Neutrophil (primary cell): ENCODE measurements around the gene PDCD1.

Experiments used
- H3K27ac ChIP-seq: fragments of 200-600 bp; sonication (generic); 2 replicates; pipeline ENCODE4 v1.5.1; 2016; ENCODE audit warnings: mild to moderate bottlenecking, moderate library complexity
- H3K27me3 ChIP-seq: fragments of 200-600 bp; sonication (generic); 2 replicates; pipeline ENCODE4 v1.6.0; 2016; ENCODE audit warnings: mild to moderate bottlenecking
- H3K36me3 ChIP-seq: fragments of 200-600 bp; sonication (generic); 2 replicates; pipeline ENCODE4 v1.5.1; 2017
- H3K4me1 ChIP-seq, 2 experiments: fragments of 200-600 bp in 1 of 2; sonication (generic) in 1 of 2; 1 replicate in 1 of 2; 2 replicates in 1 of 2; pipeline versions ENCODE4 v1.5.1 to v1.6.1; 2013 to 2016; ENCODE audit warnings: low read depth in 1 of 2, low read length in 1 of 2, mild to moderate bottlenecking in 1 of 2, moderate library complexity in 1 of 2; ENCODE audit not compliant: control insufficient read depth in 1 of 2, insufficient read depth in 1 of 2
- H3K4me3 ChIP-seq, 2 experiments: fragments of 200-600 bp in 1 of 2; sonication (generic) in 1 of 2; 1 replicate in 1 of 2; 2 replicates in 1 of 2; pipeline ENCODE4 v1.5.1; 2013 to 2016; ENCODE audit warnings: low read depth in 1 of 2, low read length in 1 of 2, mild to moderate bottlenecking in 1 of 2, moderate library complexity in 1 of 2
- H3K9me3 ChIP-seq: fragments of 200-600 bp; sonication (generic); 2 replicates; pipeline ENCODE4 v1.5.1; 2016
- TF ChIP-seq, protein P1 (sequence below): fragments of 200-600 bp; sonication (generic); IDR thresholded peaks from 2 replicates; pipeline ENCODE4 v1.5.1; 2016; ENCODE audit warnings: antibody characterized with exemption

PDCD1 gene

DNA sequence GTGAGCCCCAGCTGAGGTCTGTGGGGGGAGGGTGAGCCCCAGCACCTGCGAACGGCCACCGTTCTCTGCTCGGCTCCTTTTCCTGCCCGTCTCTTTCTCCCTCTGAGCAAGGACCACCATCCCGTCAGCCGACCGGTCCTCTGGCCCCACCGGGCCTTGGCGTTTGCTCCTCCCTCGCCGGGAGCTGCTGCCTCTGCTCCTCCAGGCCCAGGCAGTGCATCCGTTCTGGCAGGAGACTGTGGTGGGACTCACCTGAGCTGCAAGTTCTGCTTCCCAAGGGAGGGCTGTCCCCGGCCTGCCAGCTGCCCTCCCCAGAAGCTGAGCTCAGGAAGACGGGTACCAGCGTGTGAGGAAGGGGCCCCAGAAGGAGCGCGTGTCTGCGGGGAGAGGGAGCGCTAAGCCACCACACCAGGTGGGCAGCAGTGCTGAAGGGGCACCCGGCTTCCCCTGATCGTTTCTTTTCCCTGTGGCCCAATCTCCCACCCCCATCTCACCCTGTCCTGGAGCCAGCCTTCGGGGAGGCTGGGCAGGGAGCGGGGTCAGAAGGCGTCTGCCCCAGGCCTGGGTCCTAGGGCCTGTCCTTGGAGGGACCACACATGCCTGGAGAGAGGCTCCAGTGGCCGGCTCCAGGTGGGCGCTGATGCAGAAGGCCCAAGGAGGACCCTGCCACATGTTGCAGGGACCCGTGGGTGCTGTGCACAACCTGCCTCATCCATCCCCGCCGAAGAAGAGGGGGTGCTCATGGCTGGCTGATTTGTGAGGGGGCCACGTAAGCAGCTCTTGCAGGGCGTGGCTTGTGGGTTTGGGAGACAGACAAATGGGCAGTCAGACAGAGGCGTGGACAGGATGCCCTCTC lies 8.3 kb upstream of the PDCD1 start:
- TF ChIP-seq, protein P1, sequence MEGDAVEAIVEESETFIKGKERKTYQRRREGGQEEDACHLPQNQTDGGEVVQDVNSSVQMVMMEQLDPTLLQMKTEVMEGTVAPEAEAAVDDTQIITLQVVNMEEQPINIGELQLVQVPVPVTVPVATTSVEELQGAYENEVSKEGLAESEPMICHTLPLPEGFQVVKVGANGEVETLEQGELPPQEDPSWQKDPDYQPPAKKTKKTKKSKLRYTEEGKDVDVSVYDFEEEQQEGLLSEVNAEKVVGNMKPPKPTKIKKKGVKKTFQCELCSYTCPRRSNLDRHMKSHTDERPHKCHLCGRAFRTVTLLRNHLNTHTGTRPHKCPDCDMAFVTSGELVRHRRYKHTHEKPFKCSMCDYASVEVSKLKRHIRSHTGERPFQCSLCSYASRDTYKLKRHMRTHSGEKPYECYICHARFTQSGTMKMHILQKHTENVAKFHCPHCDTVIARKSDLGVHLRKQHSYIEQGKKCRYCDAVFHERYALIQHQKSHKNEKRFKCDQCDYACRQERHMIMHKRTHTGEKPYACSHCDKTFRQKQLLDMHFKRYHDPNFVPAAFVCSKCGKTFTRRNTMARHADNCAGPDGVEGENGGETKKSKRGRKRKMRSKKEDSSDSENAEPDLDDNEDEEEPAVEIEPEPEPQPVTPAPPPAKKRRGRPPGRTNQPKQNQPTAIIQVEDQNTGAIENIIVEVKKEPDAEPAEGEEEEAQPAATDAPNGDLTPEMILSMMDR: no peak
- Histone ChIP-seq H3K27ac (no peak overlapping the region), H3K36me3 (no peaks in the 10 kb centered on the region), H3K27me3 (peaks cover 84% of the 10 kb centered on the region), H3K4me3 (no peak overlapping the region), H3K9me3 (no peaks in the 10 kb centered on the region), H3K4me1 (no peaks in the 10 kb centered on the region)

DNA sequence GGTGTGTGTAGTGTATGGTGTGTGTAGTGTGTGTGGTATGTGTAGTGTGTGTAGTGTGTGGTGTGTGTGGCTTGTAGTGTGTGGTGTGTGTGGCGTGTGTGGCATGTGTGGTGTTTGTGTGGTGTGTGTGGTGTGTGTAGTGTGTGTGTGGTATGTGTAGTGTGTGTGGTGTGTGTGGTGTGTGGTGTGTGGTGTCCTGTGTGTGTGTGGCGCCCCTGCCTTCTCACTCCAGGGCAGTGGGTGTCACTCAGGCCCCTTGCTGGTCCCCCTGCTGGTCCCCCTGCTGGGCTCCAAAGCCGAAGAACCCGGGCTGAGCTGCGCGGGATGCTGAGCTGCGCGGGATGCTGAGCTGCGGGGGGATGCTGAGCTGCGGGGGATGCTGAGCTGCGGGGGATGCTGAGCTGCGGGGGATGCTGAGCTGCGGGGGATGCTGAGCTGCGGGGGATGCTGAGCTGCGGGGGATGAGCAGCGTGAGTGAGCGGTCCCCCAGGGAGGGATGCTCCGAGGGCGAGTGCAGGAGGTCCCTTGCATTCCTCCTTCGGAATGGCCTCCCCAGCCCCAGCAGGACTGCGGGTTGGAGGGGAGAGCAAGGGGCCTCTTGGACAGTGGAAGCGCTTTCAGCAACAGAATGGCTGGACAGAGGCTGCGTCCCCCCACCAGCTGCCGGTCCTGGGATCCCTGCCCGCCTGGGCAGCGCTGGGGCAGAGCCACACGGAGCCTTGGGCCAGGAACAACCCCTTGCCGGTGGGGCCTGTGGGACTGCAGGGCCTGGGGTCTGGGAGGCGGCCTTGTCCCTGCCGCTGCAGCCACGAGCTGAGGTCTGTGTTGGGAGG lies 7.5 kb upstream of the PDCD1 start:
- H3K4me1 ChIP-seq: no peaks in the 10 kb centered on the region
- H3K4me3 ChIP-seq: no peak overlapping the region
- no peaks in the 10 kb centered on the region for H3K36me3 ChIP-seq
- no peaks in the 10 kb centered on the region for H3K9me3 ChIP-seq
- H3K27me3 ChIP-seq: peaks cover 90% of the 10 kb centered on the region
- no peak overlapping the region for H3K27ac ChIP-seq
- TF ChIP-seq, protein P1: no peak

DNA sequence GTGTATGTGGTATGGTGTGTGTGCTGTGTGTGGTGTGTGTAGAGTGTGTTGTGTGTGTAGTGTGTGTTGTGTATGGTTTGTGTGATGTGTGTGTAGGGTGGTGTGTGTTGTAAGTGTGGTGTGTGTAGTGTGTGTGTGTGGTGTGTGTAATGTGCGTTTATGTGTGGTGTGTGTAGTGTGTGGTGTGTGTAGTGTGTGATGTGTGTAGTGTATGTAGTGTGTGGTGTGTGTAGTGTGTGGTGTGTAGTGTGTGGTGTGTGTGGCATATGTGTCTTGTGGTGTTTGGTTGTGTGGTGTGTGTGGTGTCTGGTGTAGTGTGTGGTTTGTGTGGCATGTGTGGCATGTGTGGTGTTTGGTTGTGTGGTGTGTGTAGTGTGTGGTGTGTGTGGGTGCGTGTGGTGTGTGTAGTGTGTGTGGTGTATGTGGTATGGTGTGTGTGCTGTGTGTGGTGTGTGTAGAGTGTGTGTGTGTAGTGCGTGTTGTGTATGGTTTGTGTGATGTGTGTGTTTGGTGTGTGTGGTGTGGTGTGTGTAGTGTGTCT lies 6.8 kb upstream of the PDCD1 start:
- Histone ChIP-seq H3K27me3 (peaks cover 84% of the 10 kb centered on the region), H3K27ac (no peak overlapping the region), H3K9me3 (no peaks in the 10 kb centered on the region), H3K36me3 (no peaks in the 10 kb centered on the region), H3K4me1 (no peaks in the 10 kb centered on the region), H3K4me3 (no peak overlapping the region)
- TF ChIP-seq, protein P1: no peak

DNA sequence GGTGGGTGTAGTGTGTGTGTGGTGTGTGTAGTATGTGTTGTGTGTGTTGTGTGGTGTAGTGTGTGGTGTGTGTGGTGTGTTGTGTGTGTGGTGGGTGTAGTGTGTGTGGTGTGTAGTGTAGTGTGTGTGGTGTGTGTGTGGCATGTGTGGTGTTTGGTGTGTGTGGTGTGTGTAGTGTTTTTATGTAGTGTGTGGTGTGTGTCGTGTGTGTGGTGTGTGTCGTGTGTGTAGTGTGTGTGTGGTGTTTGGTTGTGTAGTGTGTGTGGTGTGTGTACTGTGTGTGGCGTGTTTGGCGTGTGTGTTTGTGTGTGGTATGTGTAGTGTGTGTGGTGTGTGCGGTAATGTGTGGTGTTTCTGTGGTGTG lies 6.1 kb upstream of the PDCD1 start:
- no peaks in the 10 kb centered on the region for H3K4me1 ChIP-seq

DNA sequence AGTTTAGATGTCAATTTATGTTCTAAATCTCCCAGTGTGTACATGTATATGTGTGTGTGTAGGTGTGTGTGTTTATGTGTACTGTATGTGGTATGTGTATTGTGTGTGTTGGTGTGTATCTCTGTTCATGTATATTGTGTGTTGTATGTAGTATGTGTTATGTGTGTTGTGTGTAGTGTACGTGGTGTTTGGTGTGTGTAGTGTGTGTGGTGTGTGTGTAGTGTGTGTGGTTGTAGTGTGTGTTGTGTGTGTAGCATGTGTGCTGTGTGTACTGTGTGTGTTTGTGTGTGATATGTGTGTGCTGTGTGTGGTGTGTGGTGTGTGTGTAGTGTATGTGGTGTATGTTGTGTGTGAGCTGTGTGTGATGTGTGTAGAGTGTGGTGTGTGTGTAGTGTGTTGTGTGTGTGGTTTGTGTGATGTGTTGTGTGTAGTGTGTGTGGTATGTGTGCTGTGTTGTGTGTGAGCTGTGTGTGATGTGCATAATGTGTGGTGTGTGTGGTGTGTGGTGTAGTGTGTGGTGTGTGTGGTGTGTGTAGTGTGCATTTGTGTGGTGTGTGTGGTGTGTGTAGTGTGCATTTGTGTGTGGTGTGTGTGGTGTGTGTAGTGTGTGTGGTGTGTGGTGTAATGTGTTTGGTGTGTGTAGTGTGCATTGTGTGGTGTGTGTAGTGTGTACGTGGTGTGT lies 5.6 kb upstream of the PDCD1 start:
- Histone ChIP-seq H3K27me3 (peaks cover 82% of the 10 kb centered on the region), H3K4me1 (no peaks in the 10 kb centered on the region), H3K9me3 (no peaks in the 10 kb centered on the region), H3K27ac (no peak overlapping the region), H3K4me3 (no peak overlapping the region), H3K36me3 (no peaks in the 10 kb centered on the region)
- TF ChIP-seq, protein P1: no peak

More for the DNA sequence above, 6.1 kb upstream of the PDCD1 start:
- Histone ChIP-seq H3K27me3 (peaks cover 79% of the 10 kb centered on the region), H3K27ac (no peak overlapping the region), H3K36me3 (no peaks in the 10 kb centered on the region), H3K4me3 (no peak overlapping the region), H3K9me3 (no peaks in the 10 kb centered on the region)
- TF ChIP-seq, protein P1: no peak
